NCI-H1417 treated with DMSO at 0.1 percent for 48 hours (cell line): ENCODE data around the gene OR11L1.

Experiments used
- DNase-seq: peaks from one replicate; lab custom pipeline; 2025; lab: John Stamatoyannopoulos, UW

OR11L1 gene

GRCh38 chr1:247797518-247797917 is 44.2 kb downstream of the OR11L1 start:
- no peak for DNase-seq
